ENCODE measurements around the gene AIPL1.

AIPL1 gene

GRCh38 chr17:6458460-6458950 lies 23.6 kb upstream of the AIPL1 start:
- POLR2A ChIA-PET = no interaction called here
- CTCF ChIA-PET = interaction anchor here (3.2 kb wide), 1 partner anchor 15 kb away, joined by 27 read pairs; no protein-coding TSS in a partner anchor
- H3K4me3 ChIP-seq (ENCODE audit: low read depth, low read length) = no peak overlapping the region
- no peak for TF ChIP-seq CTCF (IDR thresholded peaks at IDR 0.05; ENCODE audit: insufficient read depth, low read length, missing control alignments)
- DNase-seq (ENCODE audit: low read depth, low spot score) = no peak

DNA sequence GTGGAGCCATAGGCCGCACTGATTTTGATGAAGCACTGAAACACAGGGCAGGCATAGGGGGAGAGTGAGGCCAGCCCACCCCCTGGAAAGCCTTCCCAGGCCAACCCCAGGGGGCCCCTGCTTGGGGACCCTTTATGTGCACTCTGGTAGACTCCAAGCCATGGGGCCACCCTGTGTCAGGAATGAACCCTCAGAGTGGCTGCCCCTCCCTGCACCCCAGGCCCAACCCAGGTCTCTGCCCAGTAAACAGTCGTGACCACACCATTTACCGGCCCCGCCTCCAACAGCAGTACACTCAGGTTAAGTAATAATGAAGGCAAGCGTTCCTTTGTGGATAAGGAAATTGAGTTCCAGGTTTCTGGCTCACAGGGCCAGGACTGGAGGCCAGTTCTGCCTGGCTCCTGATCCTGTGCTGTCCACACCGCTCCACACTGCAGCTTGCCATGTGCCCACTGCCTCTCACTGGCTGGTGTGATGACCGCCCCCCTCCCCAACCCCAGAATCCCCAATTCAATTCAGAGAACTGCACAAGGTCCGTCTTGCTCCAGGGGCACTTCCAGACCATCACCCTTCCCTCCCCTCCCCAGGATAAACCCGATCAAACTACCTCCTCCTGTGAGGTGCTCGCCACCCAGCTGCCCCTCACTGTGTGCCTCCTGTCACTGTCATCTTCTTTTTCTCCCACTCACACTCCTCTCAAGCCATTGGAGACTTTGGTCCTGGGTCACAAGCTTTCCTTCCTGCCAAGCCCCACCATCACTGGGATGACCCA lies 23.0 kb upstream of the AIPL1 start:
- POLR2A ChIA-PET = no interaction called here
- no peak for TF ChIP-seq CTCF (IDR thresholded peaks at IDR 0.05; ENCODE audit: insufficient read depth, low read length, missing control alignments)
- H3K4me3 ChIP-seq (ENCODE audit: low read depth, low read length) = no peak overlapping the region
- DNase-seq (ENCODE audit: low read depth, low spot score) = no peak
- CTCF ChIA-PET = interaction anchor here (3.2 kb wide), 1 partner anchor 16 kb away, joined by 27 read pairs; no protein-coding TSS in a partner anchor

- CTCF ChIA-PET = no interaction called here
- POLR2A ChIA-PET = no interaction called here
- DNase-seq (ENCODE audit: low read depth, low spot score) = no peak
- no peak for TF ChIP-seq CTCF (IDR thresholded peaks at IDR 0.05; ENCODE audit: insufficient read depth, low read length, missing control alignments)
- H3K4me3 ChIP-seq (ENCODE audit: low read depth, low read length) = no peak overlapping the region
These were observed 22.2 kb upstream of the AIPL1 start for GRCh38 chr17:6456914-6457687.

GRCh38 chr17:6456321-6456720 lies 21.4 kb upstream of the AIPL1 start:
- ChIA-PET POLR2A (no interaction called here), CTCF (interaction anchor here (1.4 to 2.4 kb wide), 2 partner anchors 11 to 16 kb away, joined by 3 to 12 read pairs; no protein-coding TSS in a partner anchor)
- TF ChIP-seq CTCF (IDR thresholded peaks at IDR 0.05; ENCODE audit: insufficient read depth, low read length, missing control alignments) = no peak
- no peak overlapping the region for H3K4me3 ChIP-seq (ENCODE audit: low read depth, low read length)
- no peak for DNase-seq (ENCODE audit: low read depth, low spot score)

DNA sequence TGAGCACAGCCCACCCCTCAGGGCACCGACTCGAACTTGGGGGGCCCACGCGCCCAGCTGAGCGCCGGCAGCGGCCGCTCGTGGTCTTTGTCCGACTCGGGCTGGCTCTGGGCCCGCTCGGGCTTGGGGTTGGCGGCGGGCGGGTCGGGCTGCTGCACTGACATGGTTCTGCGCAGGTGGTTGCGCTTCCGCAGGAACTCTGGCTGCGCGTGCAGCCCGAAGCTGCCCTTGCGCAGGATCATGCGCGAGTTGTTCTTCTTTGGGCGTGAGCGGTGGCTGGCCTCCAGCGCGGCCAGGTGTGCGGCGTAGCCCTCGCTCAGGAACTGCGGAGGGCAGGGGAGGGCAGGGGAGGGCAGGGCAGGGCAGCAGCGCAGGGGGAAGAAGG lies 20.4 kb upstream of the AIPL1 start:
- ChIA-PET POLR2A (interaction anchor here (0.5 to 0.6 kb wide), 2 partner anchors 11 to 19 kb away, joined by 3 read pairs; no protein-coding TSS in a partner anchor), CTCF (interaction anchor here (1.4 to 2.4 kb wide), 2 partner anchors 10 to 17 kb away, joined by 3 to 12 read pairs; no protein-coding TSS in a partner anchor)
- H3K4me3 ChIP-seq (ENCODE audit: low read depth, low read length) = no peak overlapping the region
- no peak for DNase-seq (ENCODE audit: low read depth, low spot score)
- no peak for TF ChIP-seq CTCF (IDR thresholded peaks at IDR 0.05; ENCODE audit: insufficient read depth, low read length, missing control alignments)

All from AG04449 (cell line).